Peyer's patch (tissue), 4 donors: Measurements from ENCODE around the gene KIF6. TPM values are rescaled to one million over a fixed set of nuclear protein-coding genes. Genes with fewer than 3 reads are reported as not detected.

Source experiments
- DNase-seq, 3 donors: peaks; one replicate each; pipeline ENCODE4 v3.0.0-alpha.2; 2017 to 2019
- H3K27ac ChIP-seq, 4 donors: fragments of 200-600 bp; sonication (generic); one replicate each; pipeline ENCODE4 v1.5.1; 2016 to 2019
- H3K27me3 ChIP-seq, 2 donors: fragments of 200-600 bp; sonication (generic); one replicate each; pipeline ENCODE4 v1.5.1; 2019
- H3K36me3 ChIP-seq, 3 donors: fragments of 200-600 bp; sonication (generic); one replicate each; pipeline ENCODE4 v1.5.1; 2016 to 2019
- H3K4me1 ChIP-seq, 4 donors: fragments of 200-600 bp; sonication (generic); one replicate each; pipeline ENCODE4 v1.5.1; 2016 to 2019
- H3K4me3 ChIP-seq, 4 donors: fragments of 200-600 bp; sonication (generic); 1 replicate in 3 of 4; 2 replicates in 1 of 4; pipeline ENCODE4 v1.5.1; 2016 to 2019; ENCODE audit warnings: mild to moderate bottlenecking in 1 of 4
- H3K9me3 ChIP-seq, 4 donors: fragments of 200-600 bp; sonication (generic); one replicate each; pipeline ENCODE4 v1.5.1; 2016 to 2019; ENCODE audit warnings: mild to moderate bottlenecking in 1 of 4
- POLR2A ChIP-seq, 2 donors: fragments of 450-650 bp; IDR thresholded peaks; one replicate each; pipeline ENCODE4 v1.5.1; 2017; ENCODE audit warnings: antibody characterized with exemption in 2 of 2, mild to moderate bottlenecking in 2 of 2, moderate library complexity in 2 of 2
- total RNA-seq, 4 donors: library from RNA; depleted of rRNA; stranded (reverse); fragments of >200 nt; gene quantifications; one replicate each; pipeline ENCODE4 v1.1.0, GENCODE V29; 2016
- TF ChIP-seq, protein P1 (sequence below), 6 experiments: fragments of 450-650 bp in 4 of 6; fragments of 200-600 bp in 2 of 6; sonication (generic) in 1 of 6; IDR thresholded peaks; one replicate each; pipeline ENCODE4 v1.5.1; 2017 to 2019; ENCODE audit warnings: antibody characterized with exemption in 6 of 6, mild to moderate bottlenecking in 3 of 6, moderate library complexity in 1 of 6

Gene KIF6
- total RNA-seq, 4 donors from 2014 or later = 0.83 TPM; not detected in 3

GRCh38 chr6:39342692-39343395 is 382.4 kb downstream of the KIF6 start:
- H3K9me3 ChIP-seq = no peaks in the 10 kb centered on the region
- H3K36me3 ChIP-seq = no peaks in the 10 kb centered on the region
- H3K4me3 ChIP-seq = no peak overlapping the region
- no peaks in the 10 kb centered on the region for H3K4me1 ChIP-seq
- peak in 2 of 3 donors; percentile 28 to 58 for DNase-seq
- TF ChIP-seq, protein P1, sequence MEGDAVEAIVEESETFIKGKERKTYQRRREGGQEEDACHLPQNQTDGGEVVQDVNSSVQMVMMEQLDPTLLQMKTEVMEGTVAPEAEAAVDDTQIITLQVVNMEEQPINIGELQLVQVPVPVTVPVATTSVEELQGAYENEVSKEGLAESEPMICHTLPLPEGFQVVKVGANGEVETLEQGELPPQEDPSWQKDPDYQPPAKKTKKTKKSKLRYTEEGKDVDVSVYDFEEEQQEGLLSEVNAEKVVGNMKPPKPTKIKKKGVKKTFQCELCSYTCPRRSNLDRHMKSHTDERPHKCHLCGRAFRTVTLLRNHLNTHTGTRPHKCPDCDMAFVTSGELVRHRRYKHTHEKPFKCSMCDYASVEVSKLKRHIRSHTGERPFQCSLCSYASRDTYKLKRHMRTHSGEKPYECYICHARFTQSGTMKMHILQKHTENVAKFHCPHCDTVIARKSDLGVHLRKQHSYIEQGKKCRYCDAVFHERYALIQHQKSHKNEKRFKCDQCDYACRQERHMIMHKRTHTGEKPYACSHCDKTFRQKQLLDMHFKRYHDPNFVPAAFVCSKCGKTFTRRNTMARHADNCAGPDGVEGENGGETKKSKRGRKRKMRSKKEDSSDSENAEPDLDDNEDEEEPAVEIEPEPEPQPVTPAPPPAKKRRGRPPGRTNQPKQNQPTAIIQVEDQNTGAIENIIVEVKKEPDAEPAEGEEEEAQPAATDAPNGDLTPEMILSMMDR (IDR thresholded peaks at IDR 0.05) = no peak
- no peak for TF ChIP-seq POLR2A (IDR thresholded peaks at IDR 0.05)
- H3K27me3 ChIP-seq = no peaks in the 10 kb centered on the region
- peak overlapping the region in 3 of 4 donors; percentile 48 to 59 (median 49) for H3K27ac ChIP-seq

DNA sequence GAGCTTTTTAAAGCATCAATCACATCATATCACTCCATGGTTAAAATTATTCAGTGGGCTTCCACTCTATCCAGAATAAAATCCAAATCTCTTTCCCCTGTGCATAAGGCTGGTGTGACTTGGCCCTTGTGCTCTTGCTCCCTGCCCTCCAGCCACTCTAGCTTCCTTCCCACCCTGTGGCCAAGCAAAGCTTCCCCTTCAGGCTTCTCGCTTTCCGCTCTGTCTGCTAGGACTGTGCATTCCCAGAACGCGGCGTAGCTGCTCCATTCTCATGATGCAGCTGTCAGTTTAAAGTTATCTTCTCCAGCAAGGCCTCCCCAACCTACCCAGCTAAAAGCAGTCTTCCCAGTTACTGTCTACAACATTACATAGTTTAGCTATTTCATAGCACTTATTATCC is 383.3 kb downstream of the KIF6 start:
- DNase-seq = no peak
- peak overlapping the region in 1 of 4 donors; percentile 48 for H3K27ac ChIP-seq

DNA sequence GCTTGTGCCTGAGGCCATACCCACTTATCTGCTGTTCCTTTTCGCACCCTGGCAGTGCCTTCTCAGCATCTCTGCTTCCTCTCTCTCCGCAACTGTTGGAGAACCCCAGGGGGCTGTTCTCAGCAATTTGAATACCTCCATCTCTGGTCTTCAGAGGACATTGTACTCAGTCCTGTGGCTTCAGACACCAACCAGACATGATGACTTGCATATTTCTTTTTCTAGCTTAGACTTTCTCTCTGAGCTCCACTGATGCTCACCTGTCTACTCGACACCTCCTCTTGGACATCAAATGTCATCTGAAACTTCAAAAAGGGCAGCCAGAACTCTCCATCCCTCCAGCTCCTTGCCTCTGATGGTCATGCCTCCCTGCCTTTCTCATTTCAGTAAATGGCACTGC is 383.9 kb downstream of the KIF6 start:
- Histone ChIP-seq H3K4me3 (no peak overlapping the region), H3K27me3 (no peaks in the 10 kb centered on the region), H3K4me1 (no peaks in the 10 kb centered on the region), H3K27ac (no peak overlapping the region), H3K36me3 (no peaks in the 10 kb centered on the region), H3K9me3 (no peaks in the 10 kb centered on the region)
- TF ChIP-seq POLR2A (IDR thresholded peaks at IDR 0.05) = no peak
- TF ChIP-seq, protein P1 (IDR thresholded peaks at IDR 0.05) = no peak
- DNase-seq = no peak

More for the DNA sequence above, 383.3 kb downstream of the KIF6 start:
- Histone ChIP-seq H3K27me3 (no peaks in the 10 kb centered on the region), H3K36me3 (no peaks in the 10 kb centered on the region), H3K9me3 (no peaks in the 10 kb centered on the region), H3K4me1 (no peaks in the 10 kb centered on the region), H3K4me3 (no peak overlapping the region)
- no peak for TF ChIP-seq POLR2A (IDR thresholded peaks at IDR 0.05)
- TF ChIP-seq, protein P1 (IDR thresholded peaks at IDR 0.05) = no peak

- TF ChIP-seq, protein P1 (IDR thresholded peaks at IDR 0.05) = no peak
- no peak for TF ChIP-seq POLR2A (IDR thresholded peaks at IDR 0.05)
- Histone ChIP-seq H3K27ac (peak overlapping the region in 2 of 4 donors; percentile 16 to 34), H3K9me3 (no peaks in the 10 kb centered on the region), H3K27me3 (no peaks in the 10 kb centered on the region), H3K36me3 (no peaks in the 10 kb centered on the region), H3K4me1 (no peaks in the 10 kb centered on the region), H3K4me3 (no peak overlapping the region)
- no peak for DNase-seq
These were observed 385.2 kb downstream of the KIF6 start for GRCh38 chr6:39339868-39340550.

DNA sequence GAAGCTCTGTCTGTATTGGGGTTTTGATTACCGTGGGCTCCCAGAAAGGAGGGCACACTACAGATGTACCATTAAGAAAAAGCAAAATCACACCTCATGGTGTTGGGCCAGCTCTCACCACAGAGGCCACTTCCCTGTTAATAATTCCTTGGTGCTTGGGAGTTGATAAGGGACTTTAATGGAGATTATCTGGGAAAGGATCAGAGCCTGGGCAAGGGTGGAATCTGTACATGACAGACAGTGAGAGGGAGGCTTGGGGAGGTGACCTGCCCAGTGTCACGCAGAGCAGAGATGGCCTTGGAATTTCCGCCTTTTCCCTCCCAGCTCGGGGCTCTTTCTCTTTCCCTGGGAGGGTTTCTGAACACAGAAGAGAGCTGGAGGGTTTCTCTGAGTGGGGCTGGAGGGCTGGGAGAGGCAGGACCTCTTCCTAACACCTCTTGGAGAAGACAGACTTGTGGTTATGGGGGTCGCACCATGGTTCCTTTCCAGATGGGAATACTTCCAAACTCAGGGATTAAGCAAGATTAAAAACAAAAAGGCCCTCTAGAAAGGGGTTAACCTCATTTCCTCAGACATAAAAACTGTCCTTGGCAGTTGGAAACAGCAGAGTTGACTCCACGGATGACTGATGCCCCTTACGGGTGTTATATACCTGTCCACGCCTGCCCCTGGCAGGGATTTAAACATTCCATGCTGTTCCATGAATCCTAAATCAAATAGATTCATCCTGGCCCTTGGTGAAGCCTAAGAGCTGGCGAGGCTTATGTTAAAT is 385.9 kb downstream of the KIF6 start:
- Histone ChIP-seq H3K36me3 (no peaks in the 10 kb centered on the region), H3K4me3 (no peak overlapping the region), H3K4me1 (no peaks in the 10 kb centered on the region), H3K27ac (peak overlapping the region in 2 of 4 donors; percentile 16 to 34), H3K9me3 (no peaks in the 10 kb centered on the region), H3K27me3 (no peaks in the 10 kb centered on the region)
- DNase-seq = no peak
- TF ChIP-seq, protein P1 (IDR thresholded peaks at IDR 0.05) = no peak
- no peak for TF ChIP-seq POLR2A (IDR thresholded peaks at IDR 0.05)
